NCI-H345 (cell line): ENCODE measurements around the gene INPP4A.
A peak's percentile ranks its signal among the peaks of the same experiment; 100 is the strongest.

Experiments used
- DNase-seq: peaks from one replicate; lab custom pipeline; 2025; lab: John Stamatoyannopoulos, UW

INPP4A gene

GRCh38 chr2:98460573-98461497 lies 16.2 kb downstream of the INPP4A start:
- DNase-seq: peak; percentile 22

- DNase-seq: peak; percentile 23
Observed at GRCh38 chr2:98461498-98462049, 16.9 kb downstream of the INPP4A start.

GRCh38 chr2:98463081-98463481 lies 18.4 kb downstream of the INPP4A start:
- peak; percentile 81 for DNase-seq

GRCh38 chr2:98463551-98463971 lies 18.9 kb downstream of the INPP4A start:
- peak; percentile 81 for DNase-seq

- no peak for DNase-seq
Observed at GRCh38 chr2:98463988-98464771, 19.5 kb downstream of the INPP4A start.

GRCh38 chr2:98464772-98465310 lies 20.2 kb downstream of the INPP4A start:
- no peak for DNase-seq

- DNase-seq: peak; percentile 92
Observed at GRCh38 chr2:98465456-98466226, 21.0 kb downstream of the INPP4A start.

- no peak for DNase-seq
Observed at GRCh38 chr2:98467082-98467536, 22.5 kb downstream of the INPP4A start.

- no peak for DNase-seq
Observed at GRCh38 chr2:98467652-98468051, 23.0 kb downstream of the INPP4A start.

GRCh38 chr2:98468621-98469236 lies 24.1 kb downstream of the INPP4A start:
- no peak for DNase-seq

- DNase-seq: no peak
Observed at GRCh38 chr2:98469862-98470544, 25.3 kb downstream of the INPP4A start.

- no peak for DNase-seq
Observed at GRCh38 chr2:98470851-98471255, 26.2 kb downstream of the INPP4A start.

GRCh38 chr2:98471402-98472131 lies 26.9 kb downstream of the INPP4A start:
- no peak for DNase-seq

- no peak for DNase-seq
Observed at GRCh38 chr2:98472132-98472650, 27.5 kb downstream of the INPP4A start.

GRCh38 chr2:98472961-98473746 lies 28.5 kb downstream of the INPP4A start:
- no peak for DNase-seq

GRCh38 chr2:98473995-98474780 lies 29.5 kb downstream of the INPP4A start:
- no peak for DNase-seq

GRCh38 chr2:98474979-98475632 lies 30.4 kb downstream of the INPP4A start:
- DNase-seq: peak; percentile 42
